Measurements from ENCODE around the gene ING5.
"Not testable (repeated sequence)": the region's sequence is repeated elsewhere in the genome, so short reads cannot be mapped to it uniquely, and the experiment has no call there.

ING5 gene

GRCh38 chr2:241706537-241706936 is 4.7 kb downstream of the ING5 start:
- no peak for DNase-seq (ENCODE audit: low read depth, low spot score)

GRCh38 chr2:241708879-241709278 is 7.0 kb downstream of the ING5 start:
- no peak for DNase-seq (ENCODE audit: low read depth, low spot score)

- DNase-seq (ENCODE audit: low read depth, low spot score), result no peak
Observed at GRCh38 chr2:241719093-241719492, 17.3 kb downstream of the ING5 start.

DNA sequence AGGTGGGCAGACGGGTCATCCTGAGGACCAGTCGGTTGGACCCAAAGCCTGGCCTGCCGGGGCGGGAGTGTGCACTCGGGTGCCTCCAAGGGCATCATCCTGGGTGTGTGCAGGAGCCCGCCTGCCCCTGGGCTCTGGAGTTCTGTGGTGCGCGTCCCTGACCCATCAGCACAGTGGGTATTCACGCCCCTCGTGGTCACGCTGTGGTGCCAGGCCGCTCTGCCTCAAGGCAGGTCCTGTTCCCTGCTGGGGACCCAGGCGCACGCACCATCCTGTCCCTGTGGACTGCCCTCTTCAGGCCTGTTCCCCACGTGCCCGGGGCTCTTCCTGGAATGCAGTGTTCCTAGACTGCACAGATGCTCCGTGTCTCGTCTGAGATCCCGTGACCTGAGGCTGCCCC is 18.3 kb downstream of the ING5 start:
- DNase-seq (ENCODE audit: low read depth, low spot score), result no peak

DNA sequence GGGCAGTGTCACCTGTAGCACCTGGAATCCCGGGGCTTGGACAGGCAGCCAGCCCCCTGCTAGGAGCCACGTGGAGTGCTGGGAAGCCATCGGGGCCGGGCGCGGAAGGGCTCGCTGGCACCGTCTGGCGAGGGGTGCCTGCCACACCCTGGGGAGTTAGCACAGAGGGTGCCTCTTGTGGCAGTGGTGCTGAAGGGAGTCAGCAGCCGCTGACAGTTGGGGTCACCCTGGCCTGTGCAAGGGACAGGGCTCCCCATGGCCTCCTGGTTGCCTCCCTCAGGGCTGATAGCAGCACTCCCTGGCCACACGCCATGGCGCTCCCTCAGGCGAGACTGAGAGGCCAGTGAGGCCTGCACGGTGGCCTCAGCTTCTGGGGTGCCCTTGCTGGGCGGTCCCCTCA is 18.7 kb downstream of the ING5 start:
- DNase-seq (ENCODE audit: low read depth, low spot score), result no peak

DNA sequence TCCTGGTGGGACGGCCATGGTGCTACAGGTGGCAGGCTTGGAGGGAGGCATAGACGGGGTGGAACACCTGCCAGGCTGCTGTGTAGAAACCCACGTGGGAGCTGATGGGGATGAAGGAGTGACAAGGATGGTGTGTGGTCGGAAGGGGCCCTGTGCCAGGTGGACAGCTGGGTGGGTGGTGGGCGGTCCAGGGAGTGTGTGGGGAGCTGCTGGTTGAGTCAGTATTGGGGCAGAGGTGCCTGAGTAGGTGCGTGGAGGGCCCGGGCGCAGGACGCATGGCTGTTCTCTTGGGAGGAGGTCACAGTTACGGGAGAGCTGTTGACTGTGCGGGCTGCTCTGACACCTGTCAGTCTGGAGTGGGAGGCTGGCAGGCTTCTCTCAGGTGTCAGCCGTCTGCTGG is 20.0 kb downstream of the ING5 start:
- no peak for DNase-seq (ENCODE audit: low read depth, low spot score)

DNA sequence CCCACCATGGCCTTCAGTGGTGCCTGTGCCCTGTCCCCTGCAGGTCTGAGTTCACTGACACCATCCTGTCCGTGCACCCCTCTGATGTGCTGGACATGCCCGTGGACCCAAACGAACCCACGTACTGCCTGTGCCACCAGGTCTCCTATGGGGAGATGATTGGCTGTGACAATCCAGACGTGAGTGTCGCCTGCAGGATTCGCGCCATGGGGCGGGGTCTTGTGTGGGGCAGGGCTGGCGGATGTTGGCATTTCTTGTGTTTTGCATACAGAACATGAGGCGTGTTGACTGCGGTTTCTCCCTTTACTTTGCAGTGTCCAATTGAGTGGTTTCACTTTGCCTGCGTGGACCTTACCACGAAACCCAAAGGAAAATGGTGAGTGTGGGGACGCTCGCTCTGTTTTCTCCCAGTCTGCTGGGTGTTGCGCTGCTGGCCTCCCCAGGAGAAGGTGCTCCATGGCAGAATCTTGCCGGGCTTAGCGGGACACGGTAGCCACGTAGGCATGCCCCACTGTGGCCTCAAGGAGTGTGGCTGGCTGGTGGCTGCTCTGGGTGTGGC is 21.1 kb downstream of the ING5 start:
- DNase-seq (ENCODE audit: low read depth, low spot score), result no peak

GRCh38 chr2:241724259-241724974 is 22.6 kb downstream of the ING5 start:
- no peak for DNase-seq (ENCODE audit: low read depth, low spot score)

GRCh38 chr2:241724975-241725870 is 23.4 kb downstream of the ING5 start:
- no peak for DNase-seq (ENCODE audit: low read depth, low spot score)

DNA sequence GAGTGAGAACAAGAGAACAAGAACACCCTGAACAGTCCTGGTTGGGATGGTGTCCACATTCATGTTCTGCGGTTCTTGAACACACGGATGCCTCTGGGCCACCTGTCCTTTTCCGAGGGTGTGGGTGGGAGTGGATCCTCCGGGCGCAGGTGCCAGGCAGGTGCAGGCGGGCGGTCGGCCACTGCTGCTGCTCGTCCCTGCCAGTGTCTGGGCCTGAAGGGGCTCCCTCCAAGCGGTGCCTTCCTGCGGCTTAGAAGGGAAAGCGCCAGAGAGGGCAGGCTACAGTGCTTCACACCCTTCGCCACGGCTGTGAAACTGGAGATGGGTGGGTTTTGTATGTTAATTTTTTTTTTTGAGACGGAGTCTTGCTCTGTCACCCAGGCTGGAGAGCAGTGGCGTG is 24.6 kb downstream of the ING5 start:
- no peak for DNase-seq (ENCODE audit: low read depth, low spot score)

- DNase-seq (ENCODE audit: low read depth, low spot score), result no peak
Observed at GRCh38 chr2:241728000-241728399, 26.2 kb downstream of the ING5 start.

DNA sequence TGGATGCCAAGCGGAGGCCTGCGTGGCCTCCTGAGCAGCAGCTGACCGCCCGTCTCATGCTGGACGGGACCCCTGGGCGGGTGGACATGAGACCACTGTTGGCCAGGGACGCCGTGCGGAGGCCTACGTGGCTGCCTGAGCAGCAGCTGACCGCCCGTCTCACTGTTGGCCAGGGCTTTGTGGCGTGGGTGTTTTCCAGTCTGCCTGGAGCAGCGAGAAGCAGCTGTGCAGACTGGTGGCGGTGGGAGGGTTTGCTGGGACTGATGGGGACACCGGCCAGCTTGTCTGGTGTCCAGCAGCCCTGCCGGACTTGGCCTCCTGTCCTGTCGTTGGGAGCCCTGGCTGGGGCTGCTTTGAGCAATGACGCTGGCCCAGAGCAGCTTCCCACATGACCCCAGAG is 26.8 kb downstream of the ING5 start:
- no peak for DNase-seq (ENCODE audit: low read depth, low spot score)

GRCh38 chr2:241729868-241730267 is 28.0 kb downstream of the ING5 start:
- no peak for DNase-seq (ENCODE audit: low read depth, low spot score)

DNA sequence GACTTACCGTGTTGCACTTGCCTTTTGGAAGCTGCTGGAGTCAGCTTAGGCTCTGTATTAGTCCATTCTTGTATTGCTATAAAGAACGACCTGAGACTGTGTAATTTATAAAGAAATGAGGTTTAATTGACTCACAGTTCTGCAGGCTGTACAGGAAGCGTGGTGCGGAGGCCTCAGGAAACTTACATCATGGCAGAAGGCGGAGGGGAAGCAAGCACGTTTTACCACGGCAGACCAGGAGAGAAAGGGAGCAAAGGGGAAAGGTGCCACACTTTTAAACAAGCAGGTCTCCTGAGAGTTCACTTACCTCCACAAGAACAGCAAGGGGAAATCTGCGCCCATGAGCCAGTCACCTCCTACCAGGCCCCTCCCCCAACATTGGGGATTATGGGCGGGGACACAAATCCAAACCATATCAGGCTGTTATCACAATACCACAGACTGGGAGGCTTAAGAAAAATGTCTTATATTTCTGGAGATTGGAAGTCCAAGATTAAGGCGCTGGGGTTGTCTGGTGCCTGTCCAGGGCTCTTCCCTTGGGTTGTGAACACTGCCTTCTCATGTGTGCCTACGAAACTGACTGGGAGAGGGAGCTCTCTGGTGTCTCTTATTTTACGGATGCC is 28.9 kb downstream of the ING5 start:
- DNase-seq (ENCODE audit: low read depth, low spot score), result no peak

DNA sequence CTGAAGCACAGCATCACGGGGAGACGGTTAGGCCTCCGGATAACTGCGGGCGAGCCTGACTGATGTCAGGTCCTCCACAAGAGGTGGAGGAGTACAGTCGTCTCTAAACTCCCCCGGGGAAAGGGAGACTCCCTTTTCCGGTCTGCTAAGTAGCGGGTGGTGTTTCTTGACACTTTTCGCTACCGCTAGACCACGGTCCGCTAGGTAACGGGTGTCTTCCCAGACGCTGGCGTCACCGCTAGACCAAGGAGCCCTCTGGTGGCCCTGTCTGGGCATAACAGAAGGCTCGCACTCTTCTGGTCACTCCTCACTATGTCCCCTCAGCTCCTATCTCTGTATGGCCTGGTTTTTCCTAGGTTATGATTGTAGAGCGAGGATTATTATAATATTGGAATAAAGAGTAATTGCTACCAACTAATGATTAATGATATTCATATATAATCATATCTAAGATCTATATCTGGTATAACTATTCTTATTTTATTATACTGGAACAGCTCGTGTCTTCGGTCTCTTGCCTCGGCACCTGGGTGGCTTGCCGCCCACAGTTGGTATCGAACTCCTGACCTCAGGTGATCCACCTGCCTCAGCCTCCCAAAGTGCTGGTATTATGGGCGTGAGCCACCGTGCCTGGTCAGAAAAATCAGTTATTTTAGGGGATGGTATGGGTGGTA is 30.8 kb downstream of the ING5 start:
- not testable (repeated sequence) for DNase-seq (ENCODE audit: low read depth, low spot score)

DNA sequence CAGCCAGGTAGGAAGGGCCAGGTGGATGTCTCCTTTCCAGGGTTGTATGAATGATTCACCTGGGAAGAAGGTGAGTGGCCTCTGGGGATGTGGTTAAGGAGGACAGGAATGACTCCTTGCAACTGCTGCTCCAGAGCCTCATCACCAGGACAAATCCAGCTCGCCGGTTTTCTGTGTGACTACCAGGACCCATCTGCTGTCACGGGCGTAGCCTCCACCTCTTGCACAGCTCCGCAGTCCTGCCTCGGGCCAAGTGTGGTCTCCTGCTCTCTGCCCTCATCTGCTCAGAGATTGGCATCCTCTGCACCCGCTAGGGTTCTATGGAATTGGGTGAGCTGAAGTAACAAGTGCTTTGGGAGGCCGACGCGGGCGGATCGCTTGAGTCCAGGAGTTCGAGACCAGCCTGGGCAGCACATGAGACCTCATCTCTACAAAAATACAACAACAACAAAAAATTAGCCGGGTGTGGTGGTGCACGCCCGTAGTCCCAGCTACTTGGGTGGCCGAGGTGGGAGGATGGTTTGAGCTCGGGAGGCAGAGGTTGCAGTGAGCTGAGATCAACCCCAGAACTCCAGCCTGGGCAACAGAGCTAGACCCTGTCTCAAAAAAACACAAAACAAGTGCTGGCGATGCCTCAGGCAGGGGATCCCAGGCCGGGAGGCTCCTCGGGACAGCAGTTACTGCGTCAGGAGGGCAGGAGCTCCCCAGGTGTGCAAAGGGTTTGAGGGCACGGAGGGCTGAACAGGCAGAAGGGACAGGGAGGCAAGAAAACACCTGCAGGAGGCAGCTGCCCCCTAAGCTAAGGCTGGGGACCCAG is 31.8 kb downstream of the ING5 start:
- no peak for DNase-seq (ENCODE audit: low read depth, low spot score)

DNA sequence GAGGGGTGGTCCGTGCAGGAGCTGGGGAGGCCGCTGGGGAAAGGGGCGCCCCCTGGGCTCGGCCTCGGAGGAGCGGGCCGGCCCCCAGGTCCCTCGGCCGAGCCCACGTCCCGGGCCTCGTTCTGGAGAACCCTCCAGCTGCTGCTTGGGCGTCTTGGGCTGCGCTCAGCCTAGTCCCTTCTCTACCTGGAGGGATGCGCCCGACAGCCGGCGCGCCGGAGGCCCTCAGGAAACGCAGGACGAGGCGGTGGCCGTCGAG is 32.3 kb downstream of the ING5 start:
- DNase-seq (ENCODE audit: low read depth, low spot score), result no peak

GRCh38 chr2:241734467-241735208 is 32.8 kb downstream of the ING5 start, which contains the start of gene D2HGDH:
Gene D2HGDH (plus strand): TSS chr2:241734630. CDS start chr2:241735225, 595 bp downstream.
- DNase-seq (ENCODE audit: low read depth, low spot score), result no peak

- DNase-seq (ENCODE audit: low read depth, low spot score), result no peak
Observed at GRCh38 chr2:241736111-241736510, 34.3 kb downstream of the ING5 start.

GRCh38 chr2:241738040-241738686 is 36.3 kb downstream of the ING5 start:
- no peak for DNase-seq (ENCODE audit: low read depth, low spot score)
